ENCODE results near the gene CLEC20A.

DNA sequence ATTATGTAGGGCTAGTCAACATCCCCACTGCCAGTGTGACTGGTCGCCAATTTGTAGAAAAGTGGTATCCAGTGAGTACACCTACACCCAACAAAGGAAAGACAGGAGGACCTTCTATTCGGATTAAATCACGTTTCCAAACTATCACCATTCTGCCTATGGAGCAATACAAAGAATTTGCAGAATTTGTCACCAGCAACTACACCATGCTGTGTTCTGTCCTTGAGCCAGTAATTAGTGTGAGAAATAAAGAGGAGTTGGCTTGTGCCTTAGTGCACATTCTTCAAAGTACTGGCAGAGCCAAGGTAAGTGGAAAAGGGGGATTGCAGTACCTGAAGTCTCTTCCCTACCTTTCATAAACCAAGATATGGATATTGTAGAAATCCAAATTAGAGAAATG lies 53.8 kb downstream of the CLEC20A start:
- TF ChIP-seq CTCF (IDR thresholded peaks at IDR 0.05) (no peak), EP300 (IDR thresholded peaks at IDR 0.05) (no peak), POLR2A (IDR thresholded peaks at IDR 0.05) (no peak)

Measured in ovary (tissue), 3 donors.